Measurements from ENCODE around the gene TNFAIP1. TPM values are rescaled to one million over a fixed set of nuclear protein-coding genes. Genes with fewer than 3 reads are reported as not detected.

Gene TNFAIP1
- total RNA-seq, 2 donors from 2014 or later = 15.2 to 15.8 TPM

- intact Hi-C loops (cut with DNase I) = no loop called here
- H3K4me1 ChIP-seq = peaks cover 16% of the 10 kb centered on the region
- no peaks in the 10 kb centered on the region for H3K27me3 ChIP-seq
- ATAC-seq = no peak
- WGBS, 2 donors = 92 to 93% methylated on average over 3 of the region's 3 CpGs
- H3K27ac ChIP-seq = no peak overlapping the region
- no peak overlapping the region for H3K4me3 ChIP-seq
- no peaks in the 10 kb centered on the region for H3K9me3 ChIP-seq
- no peak for TF ChIP-seq CTCF (IDR thresholded peaks at IDR 0.05)
- no peak for TF ChIP-seq POLR2A (IDR thresholded peaks at IDR 0.05)
- H3K36me3 ChIP-seq (replicated peaks in 1 of 2; ENCODE audit: insufficient read depth in 1 of 2, low read depth in 2 of 2) = peaks cover 0 to 20% of the 10 kb centered on the region in 2 donors
- no peak for DNase-seq
These were observed 29.9 kb downstream of the TNFAIP1 start for GRCh38 chr17:28365487-28365886.

- TF ChIP-seq CTCF (IDR thresholded peaks at IDR 0.05) (no peak), POLR2A (IDR thresholded peaks at IDR 0.05) (no peak)
- Histone ChIP-seq H3K27ac (no peak overlapping the region), H3K4me1 (peaks cover 27% of the 10 kb centered on the region), H3K36me3 (replicated peaks in 1 of 2; ENCODE audit: insufficient read depth in 1 of 2, low read depth in 2 of 2) (peaks cover 0 to 9% of the 10 kb centered on the region in 2 donors), H3K27me3 (no peaks in the 10 kb centered on the region), H3K4me3 (no peak overlapping the region), H3K9me3 (no peaks in the 10 kb centered on the region)
- no peak for DNase-seq
- intact Hi-C loops (cut with DNase I) = no loop called here
- no peak for ATAC-seq
- WGBS, 2 donors = 70 to 78% methylated on average over 1 of the region's 1 CpG
These were observed 31.0 kb downstream of the TNFAIP1 start for GRCh38 chr17:28366605-28367004.

GRCh38 chr17:28367641-28368305 lies 32.2 kb downstream of the TNFAIP1 start:
- 79 to 83% methylated on average over 12 to 21 of the region's 21 CpGs for WGBS, 2 donors

GRCh38 chr17:28368306-28368831 lies 32.8 kb downstream of the TNFAIP1 start:
- intact Hi-C loops (cut with DNase I) = no loop called here
- H3K9me3 ChIP-seq = no peaks in the 10 kb centered on the region
- H3K4me3 ChIP-seq = no peak overlapping the region
- TF ChIP-seq CTCF (IDR thresholded peaks at IDR 0.05) = no peak
- TF ChIP-seq POLR2A (IDR thresholded peaks at IDR 0.05) = no peak
- DNase-seq (no peak), ATAC-seq (no peak)
- no peaks in the 10 kb centered on the region for H3K27me3 ChIP-seq
- peak overlapping the region in 1 of 4 donors; percentile 72 for H3K27ac ChIP-seq
- H3K4me1 ChIP-seq = peaks cover 40% of the 10 kb centered on the region
- H3K36me3 ChIP-seq (replicated peaks in 1 of 2; ENCODE audit: insufficient read depth in 1 of 2, low read depth in 2 of 2) = peaks cover 0 to 5% of the 10 kb centered on the region in 2 donors
- 32 to 55% methylated on average over 3 to 5 of the region's 5 CpGs for WGBS, 2 donors

More at GRCh38 chr17:28367641-28368305, 32.2 kb downstream of the TNFAIP1 start:
- DNase-seq (no peak), ATAC-seq (no peak)
- H3K4me1 ChIP-seq = peaks cover 39% of the 10 kb centered on the region
- H3K36me3 ChIP-seq (replicated peaks in 1 of 2; ENCODE audit: insufficient read depth in 1 of 2, low read depth in 2 of 2) = peaks cover 0 to 6% of the 10 kb centered on the region in 2 donors
- H3K4me3 ChIP-seq = no peak overlapping the region
- H3K9me3 ChIP-seq = no peaks in the 10 kb centered on the region
- no peak for TF ChIP-seq CTCF (IDR thresholded peaks at IDR 0.05)
- TF ChIP-seq POLR2A (IDR thresholded peaks at IDR 0.05) = no peak
- H3K27ac ChIP-seq = no peak overlapping the region
- intact Hi-C loops (cut with DNase I) = no loop called here
- H3K27me3 ChIP-seq = no peaks in the 10 kb centered on the region
